Astrocyte of the spinal cord (primary cell): Measurements from ENCODE around the gene BCCIP.

ENCODE experiments used
- DNase-seq: peaks from one replicate; pipeline ENCODE4 v3.0.0; 2011; ENCODE audit warnings: low read depth, low spot score
- H3K4me3 ChIP-seq: 2 replicates; pipeline ENCODE4 v1.5.1; 2011; ENCODE audit warnings: low read depth, mild to moderate bottlenecking, low read length, moderate library complexity
- in situ Hi-C: cut with HindIII; loops from 2 replicates; pipeline ENCODE4 v1.10.0; 2017; ENCODE audit warnings: low sequenced_read_pairs
- TF ChIP-seq, protein P1 (sequence below): IDR thresholded peaks from 2 replicates; pipeline ENCODE4 v1.5.1; 2012; ENCODE audit warnings: low read depth, mild to moderate bottlenecking, low read length, inconsistent platforms

BCCIP gene

DNA sequence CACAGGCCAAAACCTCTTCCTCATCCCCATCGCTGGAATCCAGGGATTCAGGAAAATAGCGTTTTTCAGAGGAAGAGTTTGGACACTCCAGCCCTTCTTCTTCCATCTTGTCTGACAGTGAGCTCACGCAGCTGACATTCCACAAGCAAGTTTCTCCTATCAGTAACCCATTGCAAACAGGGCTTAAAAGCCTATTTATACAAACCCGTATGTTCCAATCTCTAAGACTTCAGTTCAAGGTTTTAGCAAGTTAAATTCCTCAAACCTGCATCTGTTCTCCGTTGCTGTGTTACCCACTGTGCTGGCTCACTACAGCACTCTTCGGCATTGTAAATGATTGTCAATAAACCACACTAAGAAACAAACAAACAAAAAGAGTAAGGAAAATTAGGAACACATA, 57.4 kb downstream of the BCCIP start:
- in situ Hi-C loops, result no loop called here
- no peak overlapping the region for H3K4me3 ChIP-seq
- TF ChIP-seq, protein P1, sequence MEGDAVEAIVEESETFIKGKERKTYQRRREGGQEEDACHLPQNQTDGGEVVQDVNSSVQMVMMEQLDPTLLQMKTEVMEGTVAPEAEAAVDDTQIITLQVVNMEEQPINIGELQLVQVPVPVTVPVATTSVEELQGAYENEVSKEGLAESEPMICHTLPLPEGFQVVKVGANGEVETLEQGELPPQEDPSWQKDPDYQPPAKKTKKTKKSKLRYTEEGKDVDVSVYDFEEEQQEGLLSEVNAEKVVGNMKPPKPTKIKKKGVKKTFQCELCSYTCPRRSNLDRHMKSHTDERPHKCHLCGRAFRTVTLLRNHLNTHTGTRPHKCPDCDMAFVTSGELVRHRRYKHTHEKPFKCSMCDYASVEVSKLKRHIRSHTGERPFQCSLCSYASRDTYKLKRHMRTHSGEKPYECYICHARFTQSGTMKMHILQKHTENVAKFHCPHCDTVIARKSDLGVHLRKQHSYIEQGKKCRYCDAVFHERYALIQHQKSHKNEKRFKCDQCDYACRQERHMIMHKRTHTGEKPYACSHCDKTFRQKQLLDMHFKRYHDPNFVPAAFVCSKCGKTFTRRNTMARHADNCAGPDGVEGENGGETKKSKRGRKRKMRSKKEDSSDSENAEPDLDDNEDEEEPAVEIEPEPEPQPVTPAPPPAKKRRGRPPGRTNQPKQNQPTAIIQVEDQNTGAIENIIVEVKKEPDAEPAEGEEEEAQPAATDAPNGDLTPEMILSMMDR, result no peak
- DNase-seq, result peak; percentile 16

DNA sequence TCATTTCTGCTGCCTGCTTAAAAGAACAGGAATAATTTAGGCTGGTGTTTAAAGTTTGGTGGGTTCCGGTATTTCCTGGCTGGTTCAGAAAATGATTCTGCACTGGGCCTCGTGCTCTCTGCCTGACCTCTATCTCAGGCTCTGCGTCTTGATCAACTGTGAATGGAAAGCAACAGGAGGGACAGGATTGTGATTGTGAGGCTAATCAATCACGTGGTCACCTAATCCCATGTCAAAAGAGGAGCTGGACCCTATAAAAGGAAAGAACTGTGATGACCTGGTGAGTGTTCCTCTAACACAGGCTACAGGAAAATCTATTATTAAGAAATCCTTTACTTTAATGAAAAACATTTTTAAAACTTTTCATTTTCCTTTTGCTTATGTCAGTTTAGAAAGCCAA, 57.8 kb downstream of the BCCIP start, which contains the start of gene DHX32:
Gene DHX32, minus strand, starts transcription at position 101 of the 400 bp plus-strand sequence. CDS start 468 bp downstream, outside the sequence.
- H3K4me3 ChIP-seq, result no peak within 1 kb of the TSS
- in situ Hi-C loops, result no loop called here
- TF ChIP-seq, protein P1, result no peak
- DNase-seq, result no peak

- no peak overlapping the region for H3K4me3 ChIP-seq
- in situ Hi-C loops, result no loop called here
- DNase-seq, result peak; percentile 31
- TF ChIP-seq, protein P1, result no peak
Observed at GRCh38 chr10:125882596-125882995, 59.2 kb downstream of the BCCIP start.

DNA sequence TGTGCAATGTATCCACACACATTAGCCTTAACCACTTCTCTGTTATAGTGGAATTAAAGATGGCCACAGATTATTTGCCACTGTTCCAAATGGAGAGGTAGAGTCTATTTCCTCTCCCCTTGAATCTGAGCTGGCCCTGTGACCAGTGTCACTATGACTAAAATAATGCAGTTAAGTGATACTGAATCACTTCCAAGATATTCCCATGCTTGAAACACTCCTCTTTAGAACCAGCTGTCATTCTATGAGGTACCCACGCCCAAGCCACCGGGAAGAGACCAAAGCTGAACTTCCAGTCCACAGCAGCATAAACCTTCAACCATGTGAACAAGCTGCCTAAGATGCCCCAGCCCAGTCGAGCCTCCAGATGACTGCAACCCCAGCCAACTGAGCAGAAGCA, 59.9 kb downstream of the BCCIP start:
- TF ChIP-seq, protein P1, result no peak
- no peak for DNase-seq
- in situ Hi-C loops, result no loop called here
- H3K4me3 ChIP-seq, result no peak overlapping the region
